Esophagus muscularis mucosa (tissue), 4 donors: ENCODE results near the gene R3HDM4.

Experiments used
- CTCF ChIP-seq, 3 experiments: fragments of 200-600 bp in 2 of 3; fragments of 450-650 bp in 1 of 3; sonication (generic) in 2 of 3; IDR thresholded peaks; one replicate each; pipeline ENCODE4 v1.5.1; 2017 to 2019; ENCODE audit warnings: antibody characterized with exemption in 3 of 3, mild to moderate bottlenecking in 2 of 3, moderate library complexity in 1 of 3
- EP300 ChIP-seq: sonication (generic); formaldehyde crosslinking; IDR thresholded peaks from one replicate; pipeline ENCODE4 v1.6.1; 2017; ENCODE audit warnings: antibody characterized with exemption
- POLR2A ChIP-seq: fragments of 450-650 bp; IDR thresholded peaks from one replicate; pipeline ENCODE4 v1.6.1; 2017; ENCODE audit warnings: antibody characterized with exemption, moderate library complexity, mild to moderate bottlenecking, low read depth
- POLR2AphosphoS5 ChIP-seq, 2 donors: sonication (generic); formaldehyde crosslinking; IDR thresholded peaks; one replicate each; pipeline ENCODE4 v1.6.1; 2017; ENCODE audit warnings: antibody characterized with exemption in 2 of 2

GRCh38 chr19:896999-897398 lies 16.0 kb downstream of the R3HDM4 start:
- TF ChIP-seq CTCF (IDR thresholded peaks at IDR 0.05) (no peak), POLR2AphosphoS5 (IDR thresholded peaks at IDR 0.05) (no peak), POLR2A (no peak), EP300 (no peak)
